ENCODE data around the gene H2BK1.

H2BK1 gene

GRCh38 chr7:151175047-151175792 lies 35.1 kb downstream of the H2BK1 start:
- FAIRE-seq, result no peak

GRCh38 chr7:151174246-151175046 lies 35.8 kb downstream of the H2BK1 start:
- FAIRE-seq, result no peak

GRCh38 chr7:151173386-151174245 lies 36.7 kb downstream of the H2BK1 start:
- no peak for FAIRE-seq

- peak; percentile 3 for FAIRE-seq
Observed at GRCh38 chr7:151172273-151173141, 37.8 kb downstream of the H2BK1 start.

GRCh38 chr7:151168787-151169162 lies 41.5 kb downstream of the H2BK1 start:
- no peak for FAIRE-seq

DNA sequence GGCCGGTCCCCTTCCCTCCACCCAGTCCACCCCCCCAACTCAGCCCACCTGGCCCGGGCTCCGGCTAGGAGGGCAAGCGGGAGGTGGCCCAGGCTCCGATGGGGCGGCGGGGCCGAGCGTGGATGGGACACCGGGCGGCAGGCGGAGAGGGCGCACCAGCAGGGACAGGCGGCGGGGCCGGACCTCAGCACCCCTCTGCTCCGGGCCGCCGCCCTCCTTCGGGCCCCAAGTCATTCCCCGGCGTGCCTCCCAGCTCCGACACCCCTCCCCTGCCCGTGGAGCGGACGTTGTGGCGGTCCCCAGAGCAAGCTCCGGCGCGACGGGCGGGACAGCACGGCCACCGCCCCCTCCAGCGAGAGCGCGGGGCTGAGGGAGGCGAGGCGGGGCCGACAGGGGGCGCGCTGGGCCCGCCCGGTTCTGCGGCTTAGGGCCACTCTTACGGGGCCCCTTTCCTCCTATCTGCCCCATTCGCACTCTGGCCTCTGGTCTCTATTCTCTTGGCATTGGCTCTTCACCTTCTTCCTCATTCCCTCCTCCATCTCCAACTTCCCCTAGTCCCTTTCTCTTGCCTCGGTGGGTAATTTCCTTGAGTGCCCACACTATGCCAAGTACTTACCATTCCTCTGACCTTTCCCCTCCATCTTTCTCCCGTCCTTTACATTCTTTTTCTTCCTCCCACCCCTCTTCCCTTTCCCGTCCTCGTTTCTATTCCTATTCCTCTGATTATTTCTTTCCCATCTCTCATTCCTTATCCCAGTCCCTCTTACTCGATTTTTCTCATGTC lies 42.1 kb downstream of the H2BK1 start:
- FAIRE-seq, result no peak

DNA sequence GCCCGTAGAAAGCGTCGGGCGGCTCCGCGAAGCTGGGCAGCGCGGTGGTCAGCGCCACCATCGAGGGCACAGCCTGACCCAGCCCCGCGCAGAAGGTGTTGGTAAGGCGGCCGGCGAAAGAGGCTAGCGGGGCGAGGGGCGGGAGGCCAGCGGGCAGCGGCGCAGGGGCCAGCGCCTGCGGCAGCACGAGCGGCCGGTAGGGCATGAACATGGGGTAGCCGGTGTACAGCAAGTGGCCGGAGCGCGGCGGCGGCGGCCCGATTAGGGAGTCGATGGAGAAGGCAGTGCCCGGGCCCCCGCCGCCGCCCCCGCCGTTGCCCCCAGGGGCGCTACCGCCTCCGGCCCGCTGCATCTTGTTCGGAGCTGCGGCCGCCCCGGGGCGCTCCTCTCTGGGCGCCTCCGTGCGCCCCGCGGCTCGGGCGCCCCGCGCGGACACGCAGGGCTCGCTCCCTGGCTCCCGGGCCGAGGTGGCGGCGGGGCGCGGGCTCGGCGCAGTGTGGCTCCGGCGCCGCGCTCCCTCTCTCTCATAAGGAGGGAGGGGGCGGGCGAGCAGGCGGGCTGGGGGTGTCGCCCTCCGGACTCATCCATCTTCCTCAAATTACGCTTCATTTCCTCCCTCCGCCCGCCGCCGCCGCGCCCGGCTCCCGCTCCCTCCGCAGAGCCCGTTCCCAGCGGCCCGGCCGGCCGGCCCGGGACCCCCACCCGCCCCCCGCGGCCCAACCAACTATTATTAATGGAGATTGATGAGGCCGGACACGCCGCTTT lies 42.9 kb downstream of the H2BK1 start, which contains the start of gene GBX1:
GBX1 (minus strand) TSS at position 498 of the 765 bp plus-strand sequence; CDS start at position 352, 146 bp downstream.
- FAIRE-seq, result no peak

GRCh38 chr7:151166629-151167196 lies 43.6 kb downstream of the H2BK1 start:
- no peak for FAIRE-seq

GRCh38 chr7:151161757-151162156 lies 48.5 kb downstream of the H2BK1 start:
- FAIRE-seq, result no peak

All from TTC549 (cell line).